K562 (cell line): Measurements from ENCODE around the gene COL16A1. TPM values are rescaled to one million over a fixed set of nuclear protein-coding genes. Genes with fewer than 3 reads are reported as not detected.

Experiments used
- ELF4 ChIP-seq: fragments of 450-650 bp; formaldehyde crosslinking; IDR thresholded peaks from 2 replicates; pipeline ENCODE4 v1.4.0; 2022; ENCODE audit warnings: missing genetic modification characterization
- FOSL1 ChIP-seq: fragments of 200-800 bp; sonication (Bioruptor generic); conservative IDR thresholded peaks from 2 replicates; pipeline ENCODE4 v1.6.1; 2016; ENCODE audit warnings: missing genetic modification characterization, missing compliant biosample characterization
- GMEB1 ChIP-seq: fragments of 250-450 bp; sonication (Bioruptor Pico); IDR thresholded peaks from 2 replicates; pipeline ENCODE4 v1.4.0; 2020; ENCODE audit warnings: mild to moderate bottlenecking
- MAFF ChIP-seq: IDR thresholded peaks from 2 replicates; pipeline ENCODE4 v1.6.1; 2012; ENCODE audit warnings: low read length, improper control_type of control experiment
- MAX ChIP-seq: sonication (generic); formaldehyde crosslinking; IDR thresholded peaks from 2 replicates; pipeline ENCODE4 v1.9.0; 2022; ENCODE audit warnings: mild to moderate bottlenecking, missing genetic modification reagents
- MEF2A ChIP-seq: IDR thresholded peaks from 2 replicates; pipeline ENCODE4 v1.6.1; 2011; ENCODE audit warnings: low read depth, mild to moderate bottlenecking, low read length, moderate library complexity; ENCODE audit not compliant: control insufficient read depth
- NEUROD1 ChIP-seq: fragments of 150-350 bp; IDR thresholded peaks from 2 replicates; pipeline ENCODE4 v1.6.1; 2014; ENCODE audit warnings: borderline replicate concordance, low read length, low read depth; ENCODE audit not compliant: partially characterized antibody
- PHF8 ChIP-seq: fragments of 200-600 bp; sonication (generic); IDR thresholded peaks from 2 replicates; pipeline ENCODE4 v1.6.1; 2012; ENCODE audit warnings: mixed run types, mild to moderate bottlenecking, inconsistent platforms, low read length, moderate library complexity, borderline replicate concordance
- PRMT5 ChIP-seq: sonication (generic); formaldehyde crosslinking; IDR thresholded peaks from 2 replicates; pipeline ENCODE4 v1.5.0; 2020; ENCODE audit warnings: missing genetic modification reagents
- SMARCB1 ChIP-seq: IDR thresholded peaks from 2 replicates; pipeline ENCODE4 v1.6.1; 2011; ENCODE audit warnings: improper control_type of control experiment, low read depth; ENCODE audit not compliant: insufficient read length
- SOX6 ChIP-seq: fragments of 450-650 bp; IDR thresholded peaks from 2 replicates; pipeline ENCODE4 v1.6.1; 2014; ENCODE audit warnings: mild to moderate bottlenecking
- ZBTB34 ChIP-seq: fragments of 250-450 bp; sonication (Bioruptor Pico); IDR thresholded peaks from 2 replicates; pipeline ENCODE4 v1.8.0; 2021; ENCODE audit warnings: mild to moderate bottlenecking, moderate library complexity
- ZNF354B ChIP-seq: fragments of 250-450 bp; sonication (Bioruptor Pico); IDR thresholded peaks from 2 replicates; pipeline ENCODE4 v1.4.0; 2020
- polyA plus RNA-seq, 8 experiments: library from polyadenylated mRNA; depleted of rRNA in 4 of 8; stranded (reverse) in 5 of 8; unstranded in 3 of 8; fragments of >200 nt; fragmentation: Nextera tagmentation in 2 of 8; fragmentation: Illumina TruSeq in 1 of 8; extraction: Ambion mirVana in 2 of 8; extraction: Trizol in 1 of 8; gene quantifications; 2 replicates each; pipeline versions ENCODE4 v1.2.1 to v1.2.3, GENCODE V29; 2011 to 2014; ENCODE audit warnings: inconsistent platforms in 1 of 8, missing spikeins in 1 of 8
- total RNA-seq, 7 experiments: library from RNA; depleted of rRNA in 6 of 7; stranded (reverse); fragments of >200 nt in 6 of 7; fragmentation: Illumina TruSeq in 2 of 7; extraction: Trizol in 2 of 7; gene quantifications; 2 replicates each; pipeline versions ENCODE4 v1.2.1 to v1.2.3, GENCODE V29; 2011 to 2021; ENCODE audit warnings: low replicate concordance in 1 of 7
- TF ChIP-seq, protein P1 (sequence below), 2 experiments: fragments of 150-350 bp in 1 of 2; IDR thresholded peaks; 2 replicates each; pipeline ENCODE4 v1.6.1; 2012 to 2016; ENCODE audit warnings: low read depth in 2 of 2, low read length in 2 of 2, mild to moderate bottlenecking in 1 of 2, moderate library complexity in 1 of 2
- TF ChIP-seq, protein P2 (sequence below): sonication (generic); formaldehyde crosslinking; IDR thresholded peaks from 2 replicates; pipeline ENCODE4 v1.8.1; 2023; ENCODE audit warnings: missing genetic modification reagents, mild to moderate bottlenecking, borderline replicate concordance

The COL16A1 gene
- total and polyA plus RNA-seq, 9 of the 15 experiments (the other 6 are each of a cell fraction or from before 2014, with no cell fraction given) = 0.11 to 0.60 (median 0.11) TPM; not detected in 6

DNA sequence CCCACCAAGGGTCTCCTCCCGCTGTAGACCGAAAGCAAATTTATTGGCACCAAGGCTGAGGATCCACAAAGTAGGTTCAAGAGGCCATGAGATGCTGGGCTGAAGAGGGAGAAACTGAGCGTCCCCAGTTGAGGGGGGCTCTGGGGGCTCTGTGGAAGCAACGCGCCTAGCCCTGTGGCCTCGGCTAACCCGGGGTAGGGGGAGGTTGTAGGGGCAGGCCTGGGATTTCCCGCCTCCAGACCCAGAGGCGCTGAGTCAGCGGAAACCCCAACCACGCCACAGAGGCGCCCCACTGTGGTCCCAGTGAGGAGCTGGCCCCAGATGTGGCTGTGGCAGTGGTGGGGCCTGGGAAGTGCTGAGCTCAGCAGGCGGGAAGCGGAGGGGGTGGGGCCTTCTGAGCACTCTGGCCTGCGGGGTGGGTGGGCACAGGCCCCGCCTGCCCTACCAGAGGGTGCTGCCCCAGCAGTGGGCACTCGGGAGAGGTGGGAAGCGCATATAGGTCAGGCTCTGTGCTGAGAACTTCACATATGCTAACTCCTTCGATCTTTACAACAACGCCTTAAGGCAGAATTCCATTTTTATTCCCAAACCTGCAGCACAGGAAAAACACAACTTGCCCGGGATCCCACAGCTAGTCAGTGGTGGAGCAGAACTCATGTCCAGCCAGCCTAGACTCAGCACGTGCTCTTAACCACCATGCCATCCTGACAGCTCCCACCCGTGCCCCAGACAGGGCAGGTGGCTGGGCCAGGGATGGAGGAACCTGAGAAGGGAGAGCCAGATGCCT is 1.5 kb upstream of the COL16A1 start (continued):
- TF ChIP-seq MAX (CRISPR knock-in tag) = peak; percentile 66; the same call in 1 of the 2 replicates
- TF ChIP-seq FOSL1 (tag) = peak; percentile 69
- no peak for TF ChIP-seq GMEB1 (CRISPR knock-in tag)
- TF ChIP-seq MAFF = peak; percentile 97
- TF ChIP-seq SMARCB1 = no peak
- TF ChIP-seq PRMT5 (CRISPR knock-in tag) = no peak
- no peak; the same call in 1 of the 2 replicates for TF ChIP-seq PHF8
- TF ChIP-seq ZBTB34 = no peak
- TF ChIP-seq, protein P1, sequence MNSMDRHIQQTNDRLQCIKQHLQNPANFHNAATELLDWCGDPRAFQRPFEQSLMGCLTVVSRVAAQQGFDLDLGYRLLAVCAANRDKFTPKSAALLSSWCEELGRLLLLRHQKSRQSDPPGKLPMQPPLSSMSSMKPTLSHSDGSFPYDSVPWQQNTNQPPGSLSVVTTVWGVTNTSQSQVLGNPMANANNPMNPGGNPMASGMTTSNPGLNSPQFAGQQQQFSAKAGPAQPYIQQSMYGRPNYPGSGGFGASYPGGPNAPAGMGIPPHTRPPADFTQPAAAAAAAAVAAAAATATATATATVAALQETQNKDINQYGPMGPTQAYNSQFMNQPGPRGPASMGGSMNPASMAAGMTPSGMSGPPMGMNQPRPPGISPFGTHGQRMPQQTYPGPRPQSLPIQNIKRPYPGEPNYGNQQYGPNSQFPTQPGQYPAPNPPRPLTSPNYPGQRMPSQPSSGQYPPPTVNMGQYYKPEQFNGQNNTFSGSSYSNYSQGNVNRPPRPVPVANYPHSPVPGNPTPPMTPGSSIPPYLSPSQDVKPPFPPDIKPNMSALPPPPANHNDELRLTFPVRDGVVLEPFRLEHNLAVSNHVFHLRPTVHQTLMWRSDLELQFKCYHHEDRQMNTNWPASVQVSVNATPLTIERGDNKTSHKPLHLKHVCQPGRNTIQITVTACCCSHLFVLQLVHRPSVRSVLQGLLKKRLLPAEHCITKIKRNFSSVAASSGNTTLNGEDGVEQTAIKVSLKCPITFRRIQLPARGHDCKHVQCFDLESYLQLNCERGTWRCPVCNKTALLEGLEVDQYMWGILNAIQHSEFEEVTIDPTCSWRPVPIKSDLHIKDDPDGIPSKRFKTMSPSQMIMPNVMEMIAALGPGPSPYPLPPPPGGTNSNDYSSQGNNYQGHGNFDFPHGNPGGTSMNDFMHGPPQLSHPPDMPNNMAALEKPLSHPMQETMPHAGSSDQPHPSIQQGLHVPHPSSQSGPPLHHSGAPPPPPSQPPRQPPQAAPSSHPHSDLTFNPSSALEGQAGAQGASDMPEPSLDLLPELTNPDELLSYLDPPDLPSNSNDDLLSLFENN (IDR thresholded peaks at IDR 0.05; ENCODE audit: low read depth in 2 of 2, low read length in 2 of 2) = peak in 1 of 2 experiments; percentile 57; a peak in 1 of 4 replicates
- no peak for TF ChIP-seq MEF2A
- TF ChIP-seq ELF4 (CRISPR knock-in tag) = no peak
- TF ChIP-seq NEUROD1 = peak; percentile 73
- TF ChIP-seq ZNF354B (CRISPR knock-in tag) = no peak
- no peak; the same call in 1 of the 2 replicates for TF ChIP-seq SOX6
- TF ChIP-seq, protein P2, sequence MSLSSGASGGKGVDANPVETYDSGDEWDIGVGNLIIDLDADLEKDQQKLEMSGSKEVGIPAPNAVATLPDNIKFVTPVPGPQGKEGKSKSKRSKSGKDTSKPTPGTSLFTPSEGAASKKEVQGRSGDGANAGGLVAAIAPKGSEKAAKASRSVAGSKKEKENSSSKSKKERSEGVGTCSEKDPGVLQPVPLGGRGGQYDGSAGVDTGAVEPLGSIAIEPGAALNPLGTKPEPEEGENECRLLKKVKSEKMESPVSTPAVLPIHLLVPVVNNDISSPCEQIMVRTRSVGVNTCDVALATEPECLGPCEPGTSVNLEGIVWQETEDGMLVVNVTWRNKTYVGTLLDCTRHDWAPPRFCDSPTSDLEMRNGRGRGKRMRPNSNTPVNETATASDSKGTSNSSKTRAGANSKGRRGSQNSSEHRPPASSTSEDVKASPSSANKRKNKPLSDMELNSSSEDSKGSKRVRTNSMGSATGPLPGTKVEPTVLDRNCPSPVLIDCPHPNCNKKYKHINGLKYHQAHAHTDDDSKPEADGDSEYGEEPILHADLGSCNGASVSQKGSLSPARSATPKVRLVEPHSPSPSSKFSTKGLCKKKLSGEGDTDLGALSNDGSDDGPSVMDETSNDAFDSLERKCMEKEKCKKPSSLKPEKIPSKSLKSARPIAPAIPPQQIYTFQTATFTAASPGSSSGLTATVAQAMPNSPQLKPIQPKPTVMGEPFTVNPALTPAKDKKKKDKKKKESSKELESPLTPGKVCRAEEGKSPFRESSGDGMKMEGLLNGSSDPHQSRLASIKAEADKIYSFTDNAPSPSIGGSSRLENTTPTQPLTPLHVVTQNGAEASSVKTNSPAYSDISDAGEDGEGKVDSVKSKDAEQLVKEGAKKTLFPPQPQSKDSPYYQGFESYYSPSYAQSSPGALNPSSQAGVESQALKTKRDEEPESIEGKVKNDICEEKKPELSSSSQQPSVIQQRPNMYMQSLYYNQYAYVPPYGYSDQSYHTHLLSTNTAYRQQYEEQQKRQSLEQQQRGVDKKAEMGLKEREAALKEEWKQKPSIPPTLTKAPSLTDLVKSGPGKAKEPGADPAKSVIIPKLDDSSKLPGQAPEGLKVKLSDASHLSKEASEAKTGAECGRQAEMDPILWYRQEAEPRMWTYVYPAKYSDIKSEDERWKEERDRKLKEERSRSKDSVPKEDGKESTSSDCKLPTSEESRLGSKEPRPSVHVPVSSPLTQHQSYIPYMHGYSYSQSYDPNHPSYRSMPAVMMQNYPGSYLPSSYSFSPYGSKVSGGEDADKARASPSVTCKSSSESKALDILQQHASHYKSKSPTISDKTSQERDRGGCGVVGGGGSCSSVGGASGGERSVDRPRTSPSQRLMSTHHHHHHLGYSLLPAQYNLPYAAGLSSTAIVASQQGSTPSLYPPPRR (CRISPR knock-in tag) = no peak
